Karpas-422 (cell line): ENCODE results near the gene DDX27. TPM values are rescaled to one million over a fixed set of nuclear protein-coding genes. Genes with fewer than 3 reads are reported as not detected.
"Not testable (repeated sequence)": the region's sequence is repeated elsewhere in the genome, so short reads cannot be mapped to it uniquely, and the experiment has no call there.

ENCODE experiments used
- DNase-seq: peaks from one replicate; pipeline ENCODE4 v3.0.0-alpha.2; 2015
- H2AFZ ChIP-seq: fragments of 200-600 bp; sonication (generic); 2 replicates; pipeline ENCODE4 v1.6.1; 2014; ENCODE audit warnings: antibody characterized with exemption, low read length, mixed read lengths
- H3K27ac ChIP-seq: fragments of 200-600 bp; sonication (generic); 2 replicates; pipeline ENCODE4 v1.5.1; 2014; ENCODE audit warnings: mild to moderate bottlenecking, low read length, moderate library complexity
- H3K27me3 ChIP-seq: fragments of 200-600 bp; sonication (generic); 2 replicates; pipeline ENCODE4 v1.6.1; 2014; ENCODE audit warnings: low read length, mixed read lengths
- H3K36me3 ChIP-seq: fragments of 200-600 bp; sonication (generic); 2 replicates; pipeline ENCODE4 v1.6.1; 2014; ENCODE audit warnings: low read length, mixed read lengths; ENCODE audit not compliant: insufficient read depth
- H3K4me1 ChIP-seq: fragments of 200-600 bp; sonication (generic); 2 replicates; pipeline ENCODE4 v1.6.1; 2014; ENCODE audit warnings: mild to moderate bottlenecking, low read length, mixed read lengths
- H3K4me2 ChIP-seq: fragments of 200-600 bp; sonication (generic); 2 replicates; pipeline ENCODE4 v1.6.1; 2014; ENCODE audit warnings: low read length, low read depth, mild to moderate bottlenecking; ENCODE audit not compliant: poor library complexity, severe bottlenecking
- H3K4me3 ChIP-seq: fragments of 200-600 bp; sonication (generic); 2 replicates; pipeline ENCODE4 v1.5.1; 2014; ENCODE audit warnings: mild to moderate bottlenecking, antibody characterized with exemption, low read length, mixed read lengths
- H3K79me2 ChIP-seq: fragments of 200-600 bp; sonication (generic); 2 replicates; pipeline ENCODE4 v1.6.1; 2014; ENCODE audit warnings: mild to moderate bottlenecking, low read length, mixed read lengths
- H3K9ac ChIP-seq: fragments of 200-600 bp; sonication (generic); 2 replicates; pipeline ENCODE4 v1.6.0; 2014; ENCODE audit warnings: low read length
- H3K9me2 ChIP-seq: fragments of 200-600 bp; sonication (generic), shearing (Covaris generic); replicated peaks from 2 replicates; pipeline ENCODE4 v1.6.0; 2014; ENCODE audit warnings: mild to moderate bottlenecking, low read length, moderate library complexity; ENCODE audit not compliant: insufficient read depth
- H3K9me3 ChIP-seq: fragments of 300-700, 200-600 bp; sonication (generic); 2 replicates; pipeline ENCODE4 v1.6.1; 2014; ENCODE audit warnings: low read length, mixed read lengths
- H4K20me1 ChIP-seq: fragments of 200-600 bp; sonication (generic); 2 replicates; pipeline ENCODE4 v1.6.1; 2014; ENCODE audit warnings: mild to moderate bottlenecking, antibody characterized with exemption, low read length, low read depth; ENCODE audit not compliant: insufficient read depth
- total RNA-seq: library from RNA; depleted of rRNA; stranded (reverse); fragments of >200 nt; shearing (Covaris generic); gene quantifications from 2 replicates; pipeline ENCODE4 v1.2.3, GENCODE V29; 2014; ENCODE audit warnings: low replicate concordance

Gene DDX27
- total RNA-seq, 1 experiment from 2014 or later, result 34.5 TPM

DNA sequence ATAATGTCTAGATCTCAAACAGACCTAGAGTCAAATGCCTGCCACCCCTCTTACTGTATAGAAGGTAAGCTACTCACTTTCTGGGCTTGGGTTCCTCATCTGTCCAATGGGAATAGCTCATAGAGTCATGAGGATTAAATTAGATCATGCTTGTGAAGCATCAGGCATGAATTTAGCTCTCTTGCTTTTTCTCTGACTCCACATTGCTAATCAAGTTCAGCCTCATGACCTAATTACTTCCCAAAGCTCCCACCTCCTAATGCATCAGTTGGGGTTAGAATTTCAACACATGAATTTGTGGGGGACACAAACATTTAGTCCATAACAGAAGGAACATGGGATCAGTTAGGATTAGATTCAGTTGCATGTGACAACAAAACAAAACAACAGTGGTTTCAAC, 4.6 kb upstream of the DDX27 start:
- Histone ChIP-seq H2AFZ (no peak overlapping the region), H3K9me2 (no peaks in the 10 kb centered on the region)

DNA sequence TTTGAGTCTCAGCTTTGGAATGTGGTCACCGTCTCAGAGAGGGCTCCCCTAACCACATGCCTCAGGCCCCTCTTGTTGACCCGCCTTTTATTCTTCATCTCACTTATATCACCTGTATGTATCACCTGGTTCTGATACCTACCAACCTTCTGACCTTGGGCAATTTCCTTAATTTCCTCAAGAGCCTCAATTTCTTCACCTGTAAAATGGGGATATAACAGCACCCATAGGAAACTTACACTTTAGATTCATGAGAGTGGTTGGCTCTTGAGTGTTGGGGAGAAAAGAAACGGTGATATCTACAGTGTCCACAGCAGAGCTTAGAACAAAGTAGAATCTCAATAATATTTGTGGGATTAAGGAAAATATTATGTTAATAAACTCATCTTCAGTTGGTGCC, 4.0 kb upstream of the DDX27 start:
- no peaks in the 10 kb centered on the region for H3K36me3 ChIP-seq
- H3K4me3 ChIP-seq, result no peak overlapping the region
- H4K20me1 ChIP-seq, result 0 out of 2 replicates have a peak, but pooled peaks cover 5% of the 10 kb centered on the region
- H3K4me2 ChIP-seq, result no peak overlapping the region
- H2AFZ ChIP-seq, result no peak overlapping the region
- H3K79me2 ChIP-seq, result peaks cover 10% of the 10 kb centered on the region
- H3K9me2 ChIP-seq, result no peaks in the 10 kb centered on the region
- H3K4me1 ChIP-seq, result peaks cover 15% of the 10 kb centered on the region
- no peak overlapping the region for H3K9ac ChIP-seq
- no peak overlapping the region for H3K27ac ChIP-seq
- peak; percentile 31 for DNase-seq
- H3K9me3 ChIP-seq, result no peaks in the 10 kb centered on the region
- no peaks in the 10 kb centered on the region for H3K27me3 ChIP-seq

More for the DNA sequence above, 4.6 kb upstream of the DDX27 start:
- Histone ChIP-seq H3K27ac (no peak overlapping the region), H4K20me1 (no peaks in the 10 kb centered on the region), H3K9me3 (no peaks in the 10 kb centered on the region), H3K36me3 (no peaks in the 10 kb centered on the region), H3K79me2 (peaks cover 3% of the 10 kb centered on the region), H3K9ac (no peak overlapping the region), H3K4me2 (no peak overlapping the region), H3K4me3 (no peak overlapping the region), H3K27me3 (no peaks in the 10 kb centered on the region), H3K4me1 (peaks cover 13% of the 10 kb centered on the region)
- no peak for DNase-seq

DNA sequence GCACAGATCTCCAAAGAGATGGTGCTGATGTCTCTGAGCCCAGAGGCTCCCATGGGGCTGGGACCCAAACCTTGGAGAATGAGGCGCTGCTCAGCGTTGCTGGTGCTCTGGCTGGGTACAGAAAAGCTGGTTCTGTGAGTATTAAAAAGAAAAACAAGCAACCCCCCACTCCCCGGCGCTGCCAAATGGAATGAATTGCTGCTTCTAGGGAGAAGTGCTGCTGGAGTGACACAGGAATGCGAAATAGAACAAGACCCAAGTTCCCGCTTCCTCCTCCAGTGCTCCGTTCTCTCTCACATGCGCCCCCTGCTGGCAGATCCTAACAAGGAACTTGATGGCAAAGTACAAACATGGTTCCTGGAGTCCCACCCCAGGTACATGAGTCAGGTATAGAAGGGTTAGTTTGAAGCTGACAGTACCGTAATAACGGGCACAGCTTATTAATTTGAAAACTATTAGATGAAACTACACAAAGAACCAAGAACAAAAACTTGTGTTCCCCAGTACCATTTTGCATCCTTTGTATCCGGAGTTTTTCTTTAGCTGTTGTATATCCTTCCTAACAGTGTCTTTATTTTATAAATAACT, 2.1 kb upstream of the DDX27 start:
- Histone ChIP-seq H3K36me3 (peaks cover 9% of the 10 kb centered on the region), H2AFZ (peak overlapping the region; percentile 74; the same call in 1 of the 2 replicates), H3K79me2 (peaks cover 26% of the 10 kb centered on the region), H3K27me3 (no peaks in the 10 kb centered on the region), H3K9ac (peak overlapping the region; percentile 25), H3K4me1 (peaks cover 18% of the 10 kb centered on the region), H3K9me2 (no peaks in the 10 kb centered on the region), H3K9me3 (no peaks in the 10 kb centered on the region), H3K4me2 (peak overlapping the region; percentile 44), H4K20me1 (0 out of 2 replicates have a peak, but pooled peaks cover 13% of the 10 kb centered on the region), H3K27ac (no peak overlapping the region), H3K4me3 (0 out of 2 replicates have a peak overlapping the region, but pooled peaks have one; percentile 19)
- peak; percentile 96 for DNase-seq

DNA sequence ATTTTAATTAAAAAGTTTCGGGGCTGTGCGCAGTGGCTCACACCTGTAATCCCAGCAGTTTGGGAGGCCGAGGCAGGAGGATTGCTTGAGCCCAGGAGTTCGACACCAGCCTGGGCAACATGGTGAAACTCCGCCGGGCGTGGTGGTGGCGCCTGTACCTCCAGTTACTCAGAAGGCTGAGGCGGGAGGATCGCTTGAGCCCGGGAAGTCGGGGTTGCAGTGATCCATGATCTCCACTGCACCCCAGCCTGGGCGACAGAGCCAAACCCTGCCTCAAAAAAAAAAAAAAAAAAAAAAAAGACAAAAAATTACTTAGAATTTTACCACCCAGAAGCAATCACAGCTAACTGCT, 501 bp upstream of the DDX27 start:
- H3K9me3 ChIP-seq, H3K27me3 ChIP-seq, H3K9me2 ChIP-seq, H3K27ac ChIP-seq, H2AFZ ChIP-seq, DNase-seq: not testable (repeated sequence)
- Histone ChIP-seq H3K4me1 (peaks cover 18% of the 10 kb centered on the region), H3K4me2 (peak overlapping the region; percentile 97), H3K4me3 (0 out of 2 replicates have a peak overlapping the region, but pooled peaks have one; percentile 9), H4K20me1 (0 out of 2 replicates have a peak, but pooled peaks cover 13% of the 10 kb centered on the region), H3K9ac (peak overlapping the region; percentile 79), H3K79me2 (peaks cover 26% of the 10 kb centered on the region), H3K36me3 (peaks cover 13% of the 10 kb centered on the region)

DNA sequence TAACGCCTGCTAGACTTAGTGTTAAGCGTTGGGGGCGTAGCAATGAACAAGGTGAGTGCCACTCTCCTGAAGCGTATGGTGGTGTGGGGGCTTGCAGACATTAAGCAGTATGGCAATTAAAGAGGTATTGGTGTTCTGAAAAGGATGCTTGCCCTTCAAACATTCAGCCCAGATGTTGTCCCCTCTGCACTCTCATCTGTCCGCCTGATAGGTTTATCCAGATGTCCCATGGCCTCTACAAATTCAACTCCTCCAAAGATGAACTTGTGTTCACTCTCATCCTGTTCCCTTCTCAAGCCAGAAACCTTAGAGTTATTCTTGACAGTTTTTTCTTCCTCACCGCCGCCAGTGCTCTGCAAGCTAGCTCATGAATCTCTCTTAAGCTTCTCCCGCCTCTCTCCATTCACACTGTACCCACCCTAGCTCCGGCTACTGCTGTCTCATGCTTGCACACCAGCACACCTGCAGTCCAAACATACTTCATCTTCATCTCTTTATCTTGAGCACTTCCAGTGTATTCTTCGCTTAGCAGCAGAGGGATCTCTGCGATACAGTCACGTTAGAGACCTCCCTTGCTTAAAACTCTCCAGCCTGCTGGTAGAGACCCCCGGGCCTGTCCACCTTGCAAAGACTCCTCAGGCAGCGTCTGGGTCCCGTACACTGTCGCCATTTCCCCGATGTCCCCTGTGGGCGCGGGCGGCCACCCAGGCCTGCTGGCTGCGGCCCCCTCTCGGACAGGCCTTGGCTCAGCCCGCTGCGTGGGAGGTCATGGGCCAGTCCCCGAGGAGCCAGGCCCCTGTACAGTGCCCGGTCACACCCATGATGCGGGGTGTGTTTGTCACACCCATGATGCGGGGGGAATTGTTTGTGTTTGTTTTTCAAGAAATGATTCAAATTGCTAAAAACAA, 962 bp downstream of the DDX27 start:
- Histone ChIP-seq H2AFZ (no peak overlapping the region), H3K36me3 (peaks cover 21% of the 10 kb centered on the region), H3K9me3 (no peaks in the 10 kb centered on the region), H3K9ac (peak overlapping the region; percentile 79), H3K27ac (peak overlapping the region; percentile 21; the same call in 1 of the 2 replicates), H3K9me2 (no peaks in the 10 kb centered on the region), H3K4me1 (peaks cover 18% of the 10 kb centered on the region), H3K4me3 (peak overlapping the region; percentile 76), H3K27me3 (no peaks in the 10 kb centered on the region), H4K20me1 (0 out of 2 replicates have a peak, but pooled peaks cover 13% of the 10 kb centered on the region), H3K79me2 (peaks cover 26% of the 10 kb centered on the region), H3K4me2 (peak overlapping the region; percentile 97)
- peak; percentile 40 for DNase-seq

DNA sequence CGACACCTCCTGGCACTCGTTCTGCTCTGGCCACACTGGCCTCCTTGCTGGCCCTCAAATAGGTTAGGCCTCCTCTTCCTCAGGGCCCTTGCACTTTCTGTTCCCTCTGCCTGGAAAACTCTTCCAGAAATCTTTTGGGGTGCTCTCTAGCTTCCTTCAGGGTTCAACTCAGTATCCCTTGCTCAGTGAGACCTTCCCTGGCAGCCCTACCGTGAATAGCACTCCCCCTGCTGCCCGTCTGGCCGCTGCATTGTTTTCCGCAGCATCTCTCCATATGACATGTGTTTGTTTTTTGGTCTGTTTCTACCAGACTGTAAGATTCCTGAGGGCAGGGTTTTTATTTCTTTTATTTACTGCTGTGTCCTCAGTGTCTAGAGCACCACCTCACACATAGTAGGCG, 6.7 kb downstream of the DDX27 start:
- no peak for DNase-seq
- Histone ChIP-seq H3K9me3 (no peaks in the 10 kb centered on the region), H3K9me2 (no peaks in the 10 kb centered on the region), H3K27ac (no peak overlapping the region), H3K9ac (no peak overlapping the region), H3K27me3 (no peaks in the 10 kb centered on the region), H3K4me3 (no peak overlapping the region), H4K20me1 (0 out of 2 replicates have a peak, but pooled peaks cover 3% of the 10 kb centered on the region), H3K4me2 (no peak overlapping the region), H2AFZ (no peak overlapping the region), H3K79me2 (peaks cover 10% of the 10 kb centered on the region), H3K36me3 (peaks cover 36% of the 10 kb centered on the region), H3K4me1 (peaks cover 12% of the 10 kb centered on the region)

DNA sequence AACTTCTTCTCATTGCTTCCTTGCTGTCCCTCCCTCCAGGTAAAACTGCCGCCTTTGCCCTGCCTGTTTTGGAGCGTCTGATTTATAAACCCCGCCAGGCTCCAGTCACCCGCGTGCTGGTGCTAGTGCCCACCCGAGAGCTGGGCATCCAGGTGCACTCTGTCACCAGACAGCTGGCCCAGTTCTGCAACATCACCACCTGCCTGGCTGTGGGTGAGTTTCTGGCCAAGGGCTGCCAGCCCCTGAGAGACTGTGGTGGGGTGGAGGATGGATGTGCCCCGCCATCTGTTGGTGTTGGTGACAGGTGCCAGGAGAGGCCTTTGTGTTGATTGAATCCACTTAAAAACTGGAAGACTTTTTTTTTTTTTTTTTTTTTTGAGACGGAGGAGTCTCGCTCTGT, 9.5 kb downstream of the DDX27 start:
- H3K4me1 ChIP-seq, result peaks cover 14% of the 10 kb centered on the region
- peaks cover 38% of the 10 kb centered on the region for H3K36me3 ChIP-seq
- peaks cover 3% of the 10 kb centered on the region; the same call in 1 of the 2 replicates for H3K79me2 ChIP-seq
- no peaks in the 10 kb centered on the region for H3K9me3 ChIP-seq
- no peak overlapping the region for H2AFZ ChIP-seq
- no peak overlapping the region for H3K9ac ChIP-seq
- H3K27me3 ChIP-seq, result no peaks in the 10 kb centered on the region
- no peaks in the 10 kb centered on the region for H3K9me2 ChIP-seq
- no peak overlapping the region for H3K4me3 ChIP-seq
- H3K27ac ChIP-seq, result no peak overlapping the region
- no peak for DNase-seq
- H4K20me1 ChIP-seq, result no peaks in the 10 kb centered on the region
- no peak overlapping the region for H3K4me2 ChIP-seq

DNA sequence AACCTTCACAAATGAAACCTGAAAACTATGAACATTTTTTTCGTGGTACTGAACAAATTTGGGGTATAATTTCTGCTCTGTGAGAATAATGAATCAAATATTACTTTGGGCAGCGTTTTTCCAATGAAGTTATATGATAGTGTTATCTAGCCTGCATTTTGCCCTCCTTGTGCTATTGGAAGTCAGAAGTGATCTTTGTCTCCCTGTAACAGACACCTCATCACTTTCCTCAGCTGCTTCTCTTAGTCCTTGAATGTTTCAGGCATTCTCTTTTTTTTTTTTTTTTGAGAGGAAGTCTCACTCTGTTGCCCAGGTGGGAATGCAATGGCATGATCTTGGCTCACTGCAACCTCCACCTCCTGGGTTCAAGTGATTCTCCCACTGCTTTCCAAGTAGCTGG, 10.2 kb downstream of the DDX27 start:
- H3K9me2 ChIP-seq, result no peaks in the 10 kb centered on the region
- H3K9ac ChIP-seq, result no peak overlapping the region
- peaks cover 14% of the 10 kb centered on the region for H3K4me1 ChIP-seq
- no peak for DNase-seq
- no peak overlapping the region for H3K4me2 ChIP-seq
- H3K36me3 ChIP-seq, result peaks cover 42% of the 10 kb centered on the region
- H3K27ac ChIP-seq, result no peak overlapping the region
- H3K9me3 ChIP-seq, result no peaks in the 10 kb centered on the region
- H3K27me3 ChIP-seq, result no peaks in the 10 kb centered on the region
- H3K4me3 ChIP-seq, result no peak overlapping the region
- peaks cover 3% of the 10 kb centered on the region; the same call in 1 of the 2 replicates for H3K79me2 ChIP-seq
- no peak overlapping the region for H2AFZ ChIP-seq
- H4K20me1 ChIP-seq, result no peaks in the 10 kb centered on the region
